Amniotic stem cell (primary cell): Measurements from ENCODE around the gene IZUMO1.

Source experiments
- DNase-seq: peaks from one replicate; lab custom pipeline; 2025; lab: John Stamatoyannopoulos, UW

The IZUMO1 gene

DNA sequence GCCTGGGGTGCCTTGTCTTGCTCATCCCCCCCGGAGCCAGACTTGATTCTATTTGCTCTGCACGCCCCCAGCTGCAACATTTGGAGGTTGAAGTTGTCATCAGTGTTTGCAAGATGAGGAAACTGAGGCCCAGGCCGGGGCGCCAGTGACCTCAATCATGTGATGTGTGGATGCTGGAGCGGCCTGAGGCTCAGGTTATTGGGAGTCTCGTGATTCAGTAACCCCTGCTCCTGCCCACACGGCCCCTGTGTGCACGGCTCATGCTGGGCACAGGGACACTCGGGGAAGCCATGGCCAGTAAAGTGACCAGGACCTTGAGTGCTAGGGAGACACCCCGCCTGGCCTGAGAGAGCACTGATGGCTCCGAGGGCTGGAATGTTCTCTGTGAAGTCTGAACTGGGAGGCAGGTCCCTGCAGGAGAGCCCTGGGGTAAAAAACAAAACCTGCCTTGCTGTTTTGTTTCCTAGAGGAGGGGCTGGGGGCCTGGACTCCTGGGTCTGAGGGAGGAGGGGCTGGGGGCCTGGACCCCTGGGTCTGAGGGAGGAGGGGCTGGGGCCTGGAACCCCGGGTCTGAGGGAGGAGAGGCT is 10.5 kb upstream of the IZUMO1 start:
- DNase-seq = no peak

DNA sequence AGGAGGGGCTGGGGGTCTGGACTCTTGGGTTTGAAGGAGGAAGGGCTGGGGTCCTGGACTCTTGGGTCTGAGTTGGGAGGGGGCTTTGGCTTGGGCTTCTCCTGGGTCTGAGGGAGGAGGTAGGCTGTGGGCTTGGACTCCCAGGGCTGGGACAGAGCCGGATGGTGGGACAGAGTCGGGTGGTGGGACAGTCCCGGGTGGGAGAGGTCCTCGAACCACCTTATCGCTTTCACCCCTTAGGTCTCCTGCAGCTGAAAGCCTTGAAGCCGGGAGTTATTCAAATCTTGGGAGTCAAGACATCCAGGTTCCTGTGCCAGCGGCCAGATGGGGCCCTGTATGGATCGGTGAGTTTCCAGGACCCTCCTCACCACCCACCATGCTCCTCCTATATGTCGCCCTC is 10.0 kb upstream of the IZUMO1 start:
- DNase-seq = no peak

DNA sequence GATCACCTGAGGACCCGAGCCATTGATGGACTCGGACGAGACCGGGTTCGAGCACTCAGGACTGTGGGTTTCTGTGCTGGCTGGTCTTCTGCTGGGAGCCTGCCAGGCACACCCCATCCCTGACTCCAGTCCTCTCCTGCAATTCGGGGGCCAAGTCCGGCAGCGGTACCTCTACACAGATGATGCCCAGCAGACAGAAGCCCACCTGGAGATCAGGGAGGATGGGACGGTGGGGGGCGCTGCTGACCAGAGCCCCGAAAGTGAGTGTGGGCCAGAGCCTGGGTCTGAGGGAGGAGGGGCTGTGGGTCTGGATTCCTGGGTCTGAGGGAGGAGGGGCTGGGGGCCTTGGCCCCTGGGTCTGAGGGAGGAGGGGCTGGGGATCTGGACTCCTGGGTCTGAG is 9.5 kb upstream of the IZUMO1 start:
- no peak for DNase-seq

DNA sequence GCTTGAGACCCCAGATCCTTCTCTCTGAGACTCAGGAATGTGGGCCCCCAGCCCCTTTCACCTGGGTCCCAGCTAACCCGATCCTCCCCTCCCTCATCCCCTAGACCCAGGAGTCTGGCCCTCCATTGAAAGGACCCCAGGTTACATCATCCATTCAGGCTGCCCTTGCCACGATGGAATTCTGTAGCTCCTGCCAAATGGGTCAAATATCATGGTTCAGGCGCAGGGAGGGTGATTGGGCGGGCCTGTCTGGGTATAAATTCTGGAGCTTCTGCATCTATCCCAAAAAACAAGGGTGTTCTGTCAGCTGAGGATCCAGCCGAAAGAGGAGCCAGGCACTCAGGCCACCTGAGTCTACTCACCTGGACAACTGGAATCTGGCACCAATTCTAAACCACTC is 9.1 kb upstream of the IZUMO1 start:
- DNase-seq = no peak

DNA sequence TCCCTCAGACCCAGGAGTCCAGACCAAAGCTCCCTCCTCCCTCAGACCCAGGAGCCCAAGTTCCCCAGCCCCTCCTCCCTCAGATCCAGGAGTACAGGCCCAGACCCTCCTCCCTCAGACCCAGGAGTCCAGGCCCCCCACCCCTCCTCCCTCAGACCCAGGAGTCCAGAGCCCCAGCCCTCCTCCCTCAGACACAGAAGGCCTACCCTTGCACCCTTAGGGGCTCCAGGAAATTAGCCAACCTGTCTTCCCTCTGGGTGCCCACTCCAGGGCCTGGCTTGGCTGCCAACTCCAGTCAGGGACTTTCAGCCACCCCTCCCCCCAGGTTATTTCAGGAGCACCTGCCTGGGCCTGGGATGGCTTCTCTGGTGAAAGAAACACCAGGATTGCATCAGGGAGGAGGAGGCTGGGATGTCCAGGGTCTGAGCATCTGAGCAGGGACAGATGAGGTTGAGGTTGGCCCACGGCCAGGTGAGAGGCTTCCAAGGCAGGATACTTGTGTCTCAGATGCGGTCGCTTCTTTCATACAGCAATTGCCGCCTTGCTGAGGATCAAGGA is 8.5 kb upstream of the IZUMO1 start, which contains the start of gene FGF21:
FGF21 (plus strand) TSS at position 441 of the 558 bp plus-strand sequence. CDS start 713 bp downstream, outside the sequence.
- no peak for DNase-seq

DNA sequence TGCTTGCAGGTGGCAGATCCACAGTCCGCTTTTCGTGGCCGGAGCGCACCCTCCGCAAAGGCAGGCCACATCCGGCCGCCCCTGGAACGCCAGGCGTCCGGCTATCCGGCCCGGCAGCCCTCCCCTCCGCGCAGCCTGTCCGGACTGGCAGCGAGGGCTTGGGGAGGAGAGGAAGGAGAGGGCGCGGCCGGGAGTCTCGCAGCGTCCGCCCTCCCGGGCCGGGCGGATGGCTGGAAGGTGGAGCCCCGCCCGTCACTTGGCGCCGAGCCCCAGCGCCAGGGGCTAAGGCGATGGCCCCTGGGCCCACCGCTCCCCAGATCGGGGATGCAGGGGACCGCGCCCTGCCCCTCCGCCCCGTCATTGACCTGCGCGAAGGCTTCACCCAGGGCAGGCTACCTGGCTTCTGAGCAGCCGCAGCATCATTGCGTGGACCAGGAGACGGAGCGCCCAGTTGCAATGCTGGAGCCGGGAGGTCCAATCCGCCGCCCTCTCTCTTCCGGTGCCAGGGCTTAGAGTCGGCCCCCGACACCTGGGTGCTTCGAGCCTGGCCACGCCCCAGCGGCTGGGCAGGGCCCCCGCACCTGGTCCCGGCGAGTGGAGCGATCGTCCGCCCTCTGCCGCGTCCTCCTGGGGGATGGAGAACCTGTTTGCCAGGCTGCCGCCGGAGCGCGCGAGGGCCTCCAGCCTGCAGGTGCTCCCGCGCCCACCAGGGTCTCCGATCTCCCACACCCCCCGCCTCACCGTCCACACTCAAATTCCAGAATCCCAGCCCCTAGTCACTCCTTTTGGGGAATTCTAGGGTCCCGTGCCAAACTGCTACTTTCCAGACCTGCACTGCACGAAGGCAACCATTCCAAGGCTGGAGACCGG is 6.0 kb upstream of the IZUMO1 start, which contains the start of gene FUT1:
FUT1 (minus strand) TSS at position 146 of the 870 bp plus-strand sequence. CDS start 1,360 bp downstream, outside the sequence.
- no peak for DNase-seq

DNA sequence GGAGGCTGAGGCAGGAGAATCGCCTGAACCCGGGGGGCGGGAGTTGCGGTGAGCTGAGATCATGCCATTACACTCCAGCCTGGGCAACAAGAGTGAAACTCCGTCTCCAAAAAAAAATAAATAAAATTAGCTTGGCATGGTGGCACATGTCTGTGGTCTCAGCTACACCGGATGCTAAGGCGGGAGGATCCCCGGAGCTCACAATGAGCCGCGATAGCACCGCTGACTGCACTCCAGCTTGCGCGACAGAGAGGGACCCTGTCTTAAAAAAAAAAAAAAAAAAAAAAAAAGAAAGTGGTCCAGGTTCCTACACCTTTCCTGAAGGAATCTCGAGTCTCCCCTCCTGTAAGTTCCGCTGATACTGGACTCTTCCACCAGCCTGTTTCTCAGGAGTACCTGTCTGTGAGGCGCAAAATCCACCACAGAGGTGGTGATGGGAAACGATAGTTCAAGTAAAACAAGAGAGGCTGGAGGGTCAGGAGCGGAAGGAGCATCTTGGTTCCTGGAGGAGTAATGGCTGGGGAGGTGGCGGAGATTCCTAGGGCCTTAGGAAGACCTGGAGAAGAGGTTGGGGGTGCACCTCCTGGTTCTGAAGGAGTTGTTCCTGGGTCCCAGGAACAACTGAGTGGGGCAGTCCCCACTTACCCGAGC is 5.3 kb upstream of the IZUMO1 start:
- no peak for DNase-seq

DNA sequence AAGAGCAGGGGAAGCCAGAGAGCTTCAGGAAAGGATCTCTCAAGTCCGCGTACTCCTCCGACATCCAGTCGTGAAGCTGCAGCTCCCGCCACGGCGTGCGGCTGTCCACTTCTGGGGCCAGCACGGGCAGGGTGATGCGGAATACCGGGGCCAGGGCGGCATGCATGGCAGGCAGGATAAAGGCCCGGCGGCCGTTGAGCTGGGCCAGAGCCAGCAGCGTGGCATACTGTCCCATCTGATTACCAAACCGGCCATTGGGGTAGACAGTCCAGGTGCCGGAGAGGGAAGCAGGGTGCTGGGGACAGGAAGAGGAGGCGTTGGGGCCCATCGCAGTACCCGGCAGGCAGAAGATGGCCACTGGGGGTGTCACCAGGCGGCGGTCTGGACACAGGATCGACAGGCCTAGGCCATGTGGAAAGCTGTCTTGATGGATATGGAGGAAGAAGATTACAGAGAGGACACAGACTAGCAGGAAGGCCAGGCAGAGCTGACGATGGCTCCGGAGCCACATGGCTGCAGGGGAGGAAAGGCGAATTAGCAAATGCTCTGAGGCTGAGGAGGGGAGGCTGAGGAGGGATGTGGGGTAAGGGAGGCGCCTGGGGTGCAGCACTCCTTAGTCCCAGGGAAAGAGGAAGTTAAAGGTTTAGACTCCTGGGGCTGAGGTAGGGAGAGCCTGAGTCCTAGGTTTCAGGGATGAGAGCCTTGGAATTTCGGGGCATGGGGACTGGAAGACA is 4.2 kb upstream of the IZUMO1 start:
- no peak for DNase-seq

DNA sequence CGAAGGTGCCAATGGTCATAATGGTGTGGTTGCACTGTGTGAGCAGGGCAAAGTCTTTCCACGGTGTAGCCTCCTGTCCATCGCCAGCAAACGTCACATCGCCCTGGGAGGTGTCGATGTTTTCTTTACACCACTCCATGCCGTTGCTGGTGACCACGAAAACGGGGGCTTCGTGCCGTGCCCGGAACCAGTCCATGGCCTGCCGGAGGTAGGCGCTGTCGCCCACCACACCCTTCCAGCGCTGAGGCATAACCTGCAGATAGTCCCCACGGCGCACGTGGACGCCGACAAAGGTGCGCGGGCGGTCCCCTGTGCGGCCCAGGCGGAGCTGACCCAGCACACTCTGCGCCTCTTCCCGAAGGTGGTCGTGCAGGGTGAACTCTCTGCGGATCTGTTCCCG is 3.6 kb upstream of the IZUMO1 start:
- no peak for DNase-seq

DNA sequence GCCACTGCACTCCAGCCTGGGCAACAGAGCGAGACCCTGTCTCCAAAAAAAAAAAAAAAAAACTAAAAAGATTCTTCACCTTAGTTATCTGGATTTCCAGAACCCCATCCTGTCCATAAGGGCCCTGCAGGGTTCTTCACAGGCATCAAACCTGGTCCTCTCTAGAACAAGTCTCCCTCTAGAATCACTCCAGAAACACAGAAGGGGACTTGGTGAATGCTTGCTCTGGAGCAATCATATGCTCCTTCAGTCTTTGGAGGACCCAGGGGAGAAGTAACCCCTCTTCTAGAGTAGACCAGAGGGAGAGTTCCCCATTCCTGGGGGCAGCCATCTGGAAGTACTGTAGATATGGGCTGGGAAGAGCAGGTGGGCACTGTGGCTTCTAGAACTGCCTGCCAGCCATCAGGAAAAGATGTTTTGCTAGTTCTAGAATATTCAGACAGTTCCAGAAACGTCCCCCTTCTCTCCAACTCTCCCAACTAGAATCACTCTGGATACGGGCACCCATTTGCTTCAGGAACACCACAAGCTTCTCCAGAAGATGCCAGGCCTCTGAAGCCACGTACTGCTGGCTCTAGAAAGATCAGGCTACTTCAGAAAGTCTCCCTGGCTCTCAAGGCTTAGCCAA is 3.0 kb upstream of the IZUMO1 start:
- no peak for DNase-seq

DNA sequence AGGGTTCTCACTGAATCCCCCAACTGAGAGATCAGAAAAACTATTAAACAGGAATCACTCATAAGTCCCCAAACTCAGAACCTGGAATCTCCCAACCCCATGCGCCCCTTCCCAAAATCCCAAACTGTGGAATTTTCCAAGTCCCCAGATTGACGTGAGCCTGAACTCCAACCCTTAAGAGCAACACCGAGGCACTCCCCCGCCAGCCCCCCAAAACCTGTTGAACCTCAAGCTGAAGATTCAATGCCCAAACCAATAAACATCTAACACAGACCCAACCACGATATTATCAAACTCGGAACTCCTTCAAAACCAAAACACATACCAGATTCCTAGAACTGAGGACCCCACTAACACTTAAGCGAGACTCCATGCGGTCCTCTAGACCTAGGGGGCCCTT is 599 bp downstream of the IZUMO1 start:
- DNase-seq = no peak

DNA sequence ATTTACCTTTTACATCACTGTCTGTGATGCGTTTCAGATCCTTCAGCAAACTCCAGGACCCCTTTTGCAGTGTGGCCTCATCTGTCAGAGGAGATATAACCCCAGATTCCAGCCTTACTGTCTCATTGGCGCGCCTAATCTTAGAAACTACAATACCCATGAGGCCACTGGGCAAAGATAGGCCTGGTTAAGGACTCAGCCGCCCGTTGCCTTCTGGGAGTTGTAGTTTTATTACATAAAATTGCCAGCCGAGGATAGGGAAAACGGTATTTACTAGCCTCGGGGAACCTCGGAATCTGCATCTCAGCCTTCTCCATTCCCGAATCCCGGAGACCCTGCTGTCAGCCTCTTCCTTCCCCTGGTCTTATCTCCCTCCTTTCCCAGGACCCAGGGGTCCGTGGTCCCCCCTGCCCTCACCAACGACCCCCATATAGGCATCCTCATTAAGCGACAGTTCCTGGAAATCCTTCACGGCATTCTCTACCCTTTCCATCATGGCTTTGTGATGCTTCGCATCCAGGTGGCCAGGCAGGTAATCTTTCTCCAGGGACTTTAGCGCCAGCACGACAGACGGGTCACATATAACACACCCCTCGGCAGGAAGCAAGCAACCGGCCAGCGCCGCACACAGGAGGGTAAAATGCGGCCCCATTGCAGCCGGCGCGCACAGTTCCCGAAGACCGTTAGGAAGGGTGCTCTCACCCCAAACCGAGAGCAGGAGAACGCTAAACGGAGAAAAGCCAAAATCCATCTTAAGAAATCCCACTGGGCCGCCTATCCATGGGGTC is 1.3 kb downstream of the IZUMO1 start:
- peak; percentile 16 for DNase-seq

DNA sequence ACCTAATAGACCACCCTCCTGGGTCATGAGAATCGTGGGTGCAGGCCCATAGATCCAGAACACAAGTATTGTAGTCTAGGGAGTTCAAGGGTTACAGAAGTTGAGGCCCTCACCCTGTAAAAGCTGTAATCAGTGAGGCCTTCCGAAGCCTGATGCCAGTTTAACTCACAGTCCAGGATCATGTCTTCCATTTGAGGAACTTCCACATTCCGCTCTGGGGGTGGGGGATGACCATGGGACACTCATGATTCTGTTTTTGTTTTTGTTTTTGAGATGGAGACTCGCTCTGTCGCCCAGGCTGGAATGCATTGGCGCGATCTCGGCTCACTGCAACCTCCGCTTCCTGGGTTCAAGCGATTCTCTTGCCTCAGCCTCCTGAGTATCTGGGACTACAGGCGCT is 4.6 kb downstream of the IZUMO1 start:
- DNase-seq = no peak

DNA sequence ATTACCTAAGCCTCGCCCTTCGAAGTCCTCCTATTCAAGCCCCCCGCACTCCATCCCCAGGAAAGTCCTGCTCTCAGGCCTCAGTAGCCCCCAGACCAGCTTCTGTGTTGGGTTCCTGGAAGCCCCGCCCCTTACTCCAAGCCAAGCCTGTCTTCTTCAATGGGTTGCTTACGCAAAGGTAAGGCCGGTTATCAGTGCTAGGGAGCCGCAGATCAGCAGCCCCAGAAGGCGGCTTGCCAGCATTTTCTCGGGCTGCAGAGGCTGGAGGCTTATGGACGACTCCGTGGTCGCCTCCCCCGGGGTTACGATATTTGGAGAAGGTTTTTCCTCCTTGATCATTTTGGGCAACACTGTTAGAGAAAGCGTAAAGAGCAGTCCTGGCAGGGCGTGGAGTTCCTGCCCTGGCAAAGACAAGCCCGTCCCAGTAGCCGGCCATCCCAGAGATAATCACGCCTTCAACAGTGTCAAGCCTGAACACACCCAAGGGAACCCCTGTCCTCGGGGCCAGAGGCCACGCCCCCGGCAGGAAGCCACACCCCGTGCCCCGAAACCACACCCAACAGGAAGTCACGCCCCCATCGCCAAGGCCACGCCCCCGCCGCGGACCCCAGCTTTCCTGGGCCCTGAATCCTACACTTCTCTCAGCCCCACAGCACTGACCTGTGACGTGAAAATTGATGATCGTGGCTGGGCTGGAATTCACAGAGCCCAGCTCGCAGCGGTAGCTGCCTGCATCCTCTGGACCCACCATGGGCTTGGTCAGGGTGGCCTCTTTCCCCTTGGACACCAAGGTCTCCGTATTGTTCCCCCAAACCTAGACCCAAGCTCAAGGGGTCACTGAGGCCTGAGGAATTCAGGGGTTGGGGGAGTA is 5.3 kb downstream of the IZUMO1 start:
- DNase-seq = no peak

DNA sequence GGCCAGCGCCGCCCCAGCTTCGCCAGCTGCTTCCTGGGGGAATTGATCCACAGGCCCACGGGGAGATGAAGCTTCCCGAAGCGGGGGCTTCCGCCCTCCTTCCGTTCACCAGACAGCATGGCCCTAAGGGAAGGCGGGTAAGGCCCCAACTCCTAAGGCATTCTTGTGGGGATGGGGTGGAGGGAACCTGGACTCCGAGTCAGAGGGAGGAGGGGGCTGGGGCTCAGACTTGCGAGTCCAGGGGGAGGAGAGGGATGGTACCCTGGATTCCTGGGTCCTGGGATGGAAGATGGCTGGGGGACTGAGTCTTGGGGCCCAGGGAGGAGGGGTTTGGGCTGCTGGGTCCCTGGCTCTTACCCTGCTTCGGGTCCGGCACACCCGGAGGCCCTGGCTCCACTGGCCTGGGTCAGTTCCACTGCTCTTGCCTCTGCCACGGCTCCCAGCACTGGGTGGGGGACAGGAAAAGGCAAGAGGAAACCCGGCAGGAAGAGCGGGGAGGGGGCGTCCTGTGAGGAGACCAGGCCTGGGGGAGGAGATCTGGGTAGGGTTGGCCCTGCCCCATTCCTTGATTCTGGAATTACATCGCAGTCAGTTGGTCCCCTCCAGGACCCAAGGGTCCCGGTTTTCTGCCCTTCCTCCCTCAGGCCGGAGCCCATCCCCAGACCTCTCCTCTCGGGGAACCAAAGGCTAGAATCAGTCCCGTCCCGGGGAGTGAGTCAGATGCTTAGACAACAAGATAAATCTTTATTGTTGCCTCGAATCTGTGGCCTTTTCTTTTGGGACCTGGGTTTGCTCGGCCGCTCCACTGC is 6.3 kb downstream of the IZUMO1 start, which contains the start of gene RASIP1:
RASIP1 (minus strand) TSS at position 447 of the 809 bp plus-strand sequence; CDS start at position 119, 328 bp downstream.
- DNase-seq = no peak

DNA sequence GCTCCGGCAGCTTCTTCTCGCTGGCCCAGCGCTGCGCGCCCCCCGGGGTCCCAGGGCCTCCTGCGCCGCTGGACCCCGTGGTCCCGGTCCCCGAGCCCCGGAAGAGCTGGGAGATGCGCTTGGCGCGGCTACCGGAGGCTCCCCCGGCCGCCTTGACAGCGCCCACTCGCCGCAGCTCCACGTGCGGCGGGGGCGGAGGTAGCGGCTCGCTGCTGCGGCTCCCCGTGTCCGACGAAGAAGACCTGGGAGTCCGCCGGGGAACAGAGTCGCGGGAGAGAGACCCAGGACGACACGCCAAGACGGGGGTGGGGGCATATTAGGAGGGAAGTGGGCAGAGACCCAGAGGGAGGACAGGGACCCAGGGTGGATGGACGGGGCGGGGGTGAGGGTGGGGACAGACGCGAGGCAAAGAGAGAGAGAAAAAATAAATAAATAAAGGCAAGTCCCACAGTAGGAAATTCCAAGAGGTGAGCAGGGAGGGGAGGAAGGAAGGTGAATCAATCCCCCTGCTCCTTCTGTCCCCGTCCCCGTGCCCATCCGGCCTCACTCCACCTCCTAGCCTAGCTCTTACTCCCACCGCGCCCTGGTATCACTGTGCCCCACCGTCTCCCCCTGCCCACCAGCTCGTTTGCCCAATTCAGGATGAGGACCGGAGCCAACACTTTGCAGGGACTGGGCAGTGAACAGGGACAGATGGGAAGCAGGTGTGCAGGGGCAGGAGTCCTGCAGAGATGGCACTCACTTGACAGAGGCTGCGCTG is 7.1 kb downstream of the IZUMO1 start:
- DNase-seq = no peak

DNA sequence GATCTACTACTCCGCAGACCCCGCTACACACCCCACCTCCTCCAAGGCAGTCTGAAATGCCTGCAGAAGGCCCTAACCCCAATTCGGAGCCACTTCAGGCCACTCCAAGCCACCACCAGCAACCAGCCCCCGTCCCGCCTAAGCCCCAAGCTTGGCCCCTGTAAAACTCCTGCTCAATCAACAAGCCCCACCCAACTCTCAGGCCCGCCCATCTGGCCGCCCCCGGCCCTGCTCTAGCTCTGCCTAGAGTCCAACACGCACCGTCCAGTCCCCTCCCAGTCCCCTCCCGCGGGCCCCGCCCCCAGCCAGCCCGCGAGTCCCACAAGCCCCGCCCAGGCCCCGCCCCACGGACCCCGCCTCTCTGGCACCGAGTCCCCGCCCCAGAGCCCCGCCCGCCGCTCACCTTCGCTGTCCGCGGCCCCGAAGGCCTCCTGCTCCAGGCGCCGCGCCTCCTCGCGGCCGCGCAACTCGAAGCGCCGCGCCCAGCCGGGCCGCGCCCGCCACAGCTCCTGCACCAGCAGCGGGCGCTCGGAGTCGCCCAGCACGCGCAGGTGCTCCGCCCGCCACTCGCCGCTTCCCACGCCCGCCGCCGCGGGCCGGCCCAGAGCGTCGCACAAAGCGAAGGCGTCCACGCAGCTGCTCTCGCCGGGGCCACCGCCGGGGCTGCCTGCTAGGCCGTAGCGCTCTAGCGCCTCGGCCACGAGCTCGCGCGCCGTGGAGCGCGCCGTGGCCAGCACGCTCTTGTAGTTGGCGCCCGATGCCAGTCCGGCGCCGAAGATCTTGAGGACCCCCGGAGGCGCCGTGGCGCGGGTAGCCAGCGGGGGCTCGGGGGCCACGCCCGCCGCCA is 7.9 kb downstream of the IZUMO1 start:
- DNase-seq = no peak
